Spinal cord (tissue), 10 donors: Measurements from ENCODE around the gene RUFY2. TPM values are rescaled to one million over a fixed set of nuclear protein-coding genes. Genes with fewer than 3 reads are reported as not detected.
"Not testable (repeated sequence)": the region's sequence is repeated elsewhere in the genome, so short reads cannot be mapped to it uniquely, and the experiment has no call there.

ENCODE experiments used
- DNase-seq, 6 donors: peaks; one replicate each; pipeline versions ENCODE4 v3.0.0 to v3.0.0-alpha.2; 2013 to 2015; ENCODE audit warnings: low spot score in 6 of 6, low read depth in 4 of 6
- H3K27ac ChIP-seq: one replicate; pipeline ENCODE4 v1.5.1; 2013; ENCODE audit warnings: low read depth, low read length, control low read depth
- H3K27me3 ChIP-seq: one replicate; pipeline ENCODE4 v1.6.1; 2013; ENCODE audit warnings: low read length; ENCODE audit not compliant: control insufficient read depth, insufficient read depth
- H3K36me3 ChIP-seq: one replicate; pipeline ENCODE4 v1.6.1; 2013; ENCODE audit warnings: low read length; ENCODE audit not compliant: control insufficient read depth, insufficient read depth
- H3K4me1 ChIP-seq: one replicate; pipeline ENCODE4 v1.6.1; 2013; ENCODE audit warnings: low read length; ENCODE audit not compliant: control insufficient read depth, insufficient read depth
- H3K4me3 ChIP-seq: one replicate; pipeline ENCODE4 v1.5.1; 2013; ENCODE audit warnings: low read depth, low read length, control low read depth
- H3K9me3 ChIP-seq: one replicate; pipeline ENCODE4 v1.6.1; 2013; ENCODE audit warnings: low read length; ENCODE audit not compliant: control insufficient read depth, insufficient read depth
- WGBS: methylation state at CpG from one replicate; pipeline ENCODE4 v1.1.5; 2013; ENCODE audit warnings: missing lambda C conversion rate; ENCODE audit not compliant: insufficient coverage; 5-methylcytosine and 5-hydroxymethylcytosine counted together
- long read RNA-seq, 4 donors: transcript quantifications; one replicate each; lab custom pipeline, GENCODE V29; 2026
- polyA plus RNA-seq, 2 donors: library from polyadenylated mRNA; unstranded; fragments of 120-200 nt; gene quantifications; one replicate each; pipeline ENCODE4 v1.2.1, GENCODE V29; 2013; ENCODE audit not compliant: insufficient read length in 2 of 2
- total RNA-seq, 2 donors: library from RNA; depleted of rRNA in 1 of 2; stranded (reverse); fragments of 120-200 nt in 1 of 2; fragments of >200 nt in 1 of 2; gene quantifications; one replicate each; pipeline versions ENCODE4 v1.2.3 to v1.2.4, GENCODE V29; 2013 to 2014
- donor health status: healthy.

Gene RUFY2
- total RNA-seq (10 to 100 TPM; 43.1 to 71.6 TPM), polyA plus RNA-seq (10 to 100 TPM; 52.5 to 61.5 TPM)
- long read RNA-seq, donor 1, full-length matches to known transcripts, result 6 of 6 reads
- long read RNA-seq, donor 1, partial matches to known transcripts, result 0 of 6 reads
- long read RNA-seq, donor 1, other reads (novel, unspliced or antisense), result 0 of 6 reads
- long read RNA-seq, donor 2, result 0 reads
- long read RNA-seq, donor 3, partial matches to known transcripts, result 0 of 1 reads
- long read RNA-seq, donor 3, other reads (novel, unspliced or antisense), result 0 of 1 reads
- long read RNA-seq, donor 4, partial matches to known transcripts, result 0 of 1 reads
- long read RNA-seq, donor 4, other reads (novel, unspliced or antisense), result 0 of 1 reads

GRCh38 chr10:68406815-68407548 is at the start of gene RUFY2:
Gene RUFY2, minus strand, starts transcription at chr10:68407277. Its CDS starts 88 bp downstream, at chr10:68407189.
- H3K9me3 ChIP-seq, result no peaks in the 10 kb centered on the region
- 0% methylated on average over 78 of the region's 79 CpGs for WGBS
- H3K27me3 ChIP-seq, result no peaks in the 10 kb centered on the region
- peaks cover 5% of the 10 kb centered on the region for H3K4me1 ChIP-seq
- peak; percentile 70 to 95 (median 80) for DNase-seq
- no peaks in the 10 kb centered on the region for H3K36me3 ChIP-seq
- H3K27ac ChIP-seq, result peak within 1 kb of the TSS; percentile 96
- peak within 1 kb of the TSS; percentile 73 for H3K4me3 ChIP-seq

DNA sequence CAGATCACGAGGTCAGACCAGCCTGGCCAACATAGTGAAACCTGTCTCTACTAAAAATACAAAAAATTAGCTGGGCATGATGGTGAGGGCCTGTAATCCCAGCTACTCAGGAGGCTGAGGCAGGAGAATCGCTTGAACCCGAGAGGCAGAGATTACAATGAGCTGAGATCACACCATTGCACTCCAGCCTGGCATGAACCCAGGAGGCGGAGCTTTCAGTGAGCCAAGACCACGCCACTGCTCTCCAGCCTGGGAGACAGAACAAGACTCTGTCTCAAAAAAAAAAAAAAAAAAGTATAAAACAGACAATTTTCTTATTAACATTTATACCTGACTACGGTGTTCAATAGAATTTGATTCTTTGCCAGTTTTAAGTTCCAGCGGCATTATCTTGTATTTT is 42.6 kb upstream of the RUFY2 start:
- not testable (repeated sequence) for H3K27ac ChIP-seq, H3K4me1 ChIP-seq, H3K27me3 ChIP-seq, H3K9me3 ChIP-seq, H3K4me3 ChIP-seq
- peaks cover 17% of the 10 kb centered on the region for H3K36me3 ChIP-seq
- peak in 2 of 6 donors; percentile 25 to 38 for DNase-seq
- WGBS, result 59% methylated on average over 4 of the region's 7 CpGs

- H3K9me3 ChIP-seq, result no peaks in the 10 kb centered on the region
- no peak for DNase-seq
- H3K4me3 ChIP-seq, result no peak overlapping the region
- WGBS, result 100% methylated on average over 1 of the region's 1 CpG
- H3K27ac ChIP-seq, result no peak overlapping the region
- no peaks in the 10 kb centered on the region for H3K27me3 ChIP-seq
- peaks cover 13% of the 10 kb centered on the region for H3K36me3 ChIP-seq
- H3K4me1 ChIP-seq, result no peaks in the 10 kb centered on the region
Observed at GRCh38 chr10:68446179-68446578, 39.1 kb upstream of the RUFY2 start.

DNA sequence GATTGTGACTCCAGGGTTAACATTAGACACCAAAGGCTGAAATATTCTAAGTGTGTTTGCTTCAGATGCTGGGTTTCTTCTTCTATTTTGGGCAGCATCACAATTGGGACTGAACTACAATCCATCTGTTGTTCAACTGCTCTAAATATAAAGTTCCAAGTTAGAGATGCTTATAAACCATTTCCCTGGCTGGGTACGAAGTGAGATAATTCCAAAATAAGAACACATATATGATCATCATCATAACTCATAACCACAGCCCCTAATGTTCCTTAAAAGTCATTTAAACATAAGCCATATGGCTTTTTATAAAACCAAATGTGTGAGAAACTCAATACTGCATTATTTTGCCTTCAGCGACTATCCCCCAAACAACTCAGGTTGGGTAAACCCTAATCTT is 35.9 kb upstream of the RUFY2 start:
- H3K27ac ChIP-seq, result no peak overlapping the region
- WGBS, result no CpG with 5 or more reads among the region's 2 CpGs
- no peaks in the 10 kb centered on the region for H3K27me3 ChIP-seq
- no peaks in the 10 kb centered on the region for H3K9me3 ChIP-seq
- peaks cover 8% of the 10 kb centered on the region for H3K36me3 ChIP-seq
- H3K4me1 ChIP-seq, result no peaks in the 10 kb centered on the region
- DNase-seq, result peak in 1 of 6 donors; percentile 72
- no peak overlapping the region for H3K4me3 ChIP-seq

DNA sequence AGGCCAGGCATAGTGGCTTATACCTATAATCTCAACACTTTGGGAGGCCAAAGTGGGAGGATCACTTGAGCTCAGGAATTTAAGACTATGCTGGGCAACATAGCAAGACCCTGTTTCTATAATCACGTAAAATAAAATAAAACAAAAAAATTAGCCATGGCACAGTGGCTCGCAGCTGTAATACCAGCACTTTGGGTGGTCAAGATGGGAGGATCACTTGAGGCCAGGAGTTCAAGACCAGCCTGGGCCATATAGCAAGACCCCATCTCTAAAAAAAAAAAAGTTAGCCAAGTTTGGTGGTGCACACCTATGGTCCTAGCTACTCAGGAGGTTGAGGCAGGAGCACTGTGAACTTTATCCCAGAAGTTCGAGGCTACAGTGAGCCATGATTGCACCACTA is 33.8 kb upstream of the RUFY2 start:
- Histone ChIP-seq H3K4me3 (no peak overlapping the region), H3K27ac (no peak overlapping the region), H3K36me3 (peaks cover 3% of the 10 kb centered on the region), H3K27me3 (no peaks in the 10 kb centered on the region), H3K9me3 (no peaks in the 10 kb centered on the region), H3K4me1 (no peaks in the 10 kb centered on the region)
- 86% methylated on average over 1 of the region's 3 CpGs for WGBS
- DNase-seq, result no peak

GRCh38 chr10:68435803-68436202 is 28.7 kb upstream of the RUFY2 start:
- Histone ChIP-seq H3K27ac (no peak overlapping the region), H3K36me3 (peaks cover 5% of the 10 kb centered on the region), H3K4me1 (no peaks in the 10 kb centered on the region), H3K4me3 (no peak overlapping the region), H3K27me3 (no peaks in the 10 kb centered on the region), H3K9me3 (no peaks in the 10 kb centered on the region)
- DNase-seq, result no peak

DNA sequence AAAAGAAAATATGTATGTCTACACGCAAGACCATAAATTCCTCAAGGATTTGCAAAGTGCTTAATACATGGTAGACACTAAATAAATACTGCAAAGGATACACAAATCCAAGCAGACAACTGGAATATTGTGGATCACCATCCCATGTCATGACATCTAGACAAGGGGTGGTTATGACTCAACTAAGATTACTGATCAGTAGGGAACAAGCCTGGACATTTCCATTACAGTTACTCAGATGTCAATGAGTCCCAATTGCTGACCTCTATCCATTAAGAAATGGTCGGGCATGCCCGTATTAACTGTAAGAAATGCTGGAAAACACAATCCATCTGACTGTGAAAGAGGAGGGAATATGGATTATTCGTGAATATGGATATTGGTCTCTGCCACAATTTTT is 27.6 kb upstream of the RUFY2 start:
- DNase-seq, result no peak
- H3K4me1 ChIP-seq, result no peaks in the 10 kb centered on the region
- H3K27me3 ChIP-seq, result no peaks in the 10 kb centered on the region
- no CpG with 5 or more reads among the region's 4 CpGs for WGBS
- no peak overlapping the region for H3K27ac ChIP-seq
- no peak overlapping the region for H3K4me3 ChIP-seq
- no peaks in the 10 kb centered on the region for H3K9me3 ChIP-seq
- H3K36me3 ChIP-seq, result peaks cover 5% of the 10 kb centered on the region

DNA sequence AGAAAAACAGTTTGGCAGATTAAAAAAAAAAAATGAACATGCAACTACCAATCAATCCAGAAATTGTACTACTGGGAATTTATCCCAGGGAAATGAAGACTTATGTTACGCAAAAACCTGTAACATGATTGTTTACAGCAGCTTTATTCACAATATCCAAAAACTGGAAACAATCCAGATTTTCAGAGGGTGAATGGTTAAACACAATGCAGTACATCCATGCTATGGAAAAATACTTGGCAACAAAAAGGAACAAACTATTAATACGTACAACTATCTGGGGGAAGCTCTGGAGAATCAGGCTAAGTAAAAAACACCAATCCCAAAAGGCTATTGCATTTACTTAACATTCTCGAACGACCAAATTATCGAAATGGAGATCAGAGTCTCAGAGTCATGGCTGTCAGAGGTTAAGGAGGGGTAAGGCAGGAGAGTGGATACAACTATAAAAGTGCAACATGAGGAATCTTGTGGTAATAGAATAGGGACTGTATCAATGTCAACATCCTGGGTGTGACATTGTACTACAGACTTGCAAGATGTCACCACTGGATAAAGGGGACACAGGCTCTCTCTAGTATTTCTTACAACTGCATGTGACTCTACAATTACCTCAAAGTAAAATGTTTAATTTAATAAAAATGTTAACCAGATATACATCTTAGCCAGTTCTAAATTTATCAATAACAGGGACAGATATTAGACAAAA is 21.5 kb upstream of the RUFY2 start:
- Histone ChIP-seq H3K9me3 (no peaks in the 10 kb centered on the region), H3K27me3 (no peaks in the 10 kb centered on the region), H3K4me1 (no peaks in the 10 kb centered on the region), H3K27ac (no peak overlapping the region), H3K4me3 (no peak overlapping the region), H3K36me3 (peaks cover 16% of the 10 kb centered on the region)
- DNase-seq, result no peak
- 100% methylated on average over 1 of the region's 5 CpGs for WGBS

- 97% methylated on average over 20 of the region's 20 CpGs for WGBS
- H3K36me3 ChIP-seq, result peaks cover 14% of the 10 kb centered on the region
- DNase-seq, result no peak
- H3K4me3 ChIP-seq, result no peak overlapping the region
- no peaks in the 10 kb centered on the region for H3K27me3 ChIP-seq
- H3K4me1 ChIP-seq, result no peaks in the 10 kb centered on the region
- H3K27ac ChIP-seq, result no peak overlapping the region
- no peaks in the 10 kb centered on the region for H3K9me3 ChIP-seq
Observed at GRCh38 chr10:68424454-68425014, 17.5 kb upstream of the RUFY2 start.
